K562 (cell line): Measurements from ENCODE around the gene LSM4. TPM values are rescaled to one million over a fixed set of nuclear protein-coding genes. Genes with fewer than 3 reads are reported as not detected.

Experiments used
- ATF1 ChIP-seq, 2 experiments: fragments of 450-650 bp in 1 of 2; IDR thresholded peaks; 2 replicates each; pipeline ENCODE4 v1.6.1; 2016; ENCODE audit warnings: missing compliant biosample characterization in 1 of 2, missing genetic modification characterization in 1 of 2
- E2F4 ChIP-seq: sonication (generic); formaldehyde crosslinking; IDR thresholded peaks from 2 replicates; pipeline ENCODE4 v1.8.0; 2022; ENCODE audit warnings: mild to moderate bottlenecking, low read depth, missing genetic modification reagents
- ELK3 ChIP-seq: fragments of 450-650 bp; formaldehyde crosslinking; IDR thresholded peaks from 2 replicates; pipeline ENCODE4 v1.4.0; 2020; ENCODE audit warnings: mild to moderate bottlenecking
- FOXK2 ChIP-seq, 2 experiments: fragments of 450-650 bp; IDR thresholded peaks in 1 of 2; conservative IDR thresholded peaks in 1 of 2; 2 replicates each; pipeline ENCODE4 v1.6.1; 2016; ENCODE audit warnings: low read depth in 2 of 2, mild to moderate bottlenecking in 1 of 2
- HOXB6 ChIP-seq: fragments of 250-450 bp; sonication (Bioruptor Pico); IDR thresholded peaks from 2 replicates; pipeline ENCODE4 v1.5.1; 2022; ENCODE audit warnings: mild to moderate bottlenecking, borderline replicate concordance
- IRF9 ChIP-seq: fragments of 450-650 bp; IDR thresholded peaks from 2 replicates; pipeline ENCODE4 v1.6.1; 2016; ENCODE audit warnings: missing biosample characterization, missing genetic modification characterization
- SREBF1 ChIP-seq: fragments of 150-350 bp; IDR thresholded peaks from 2 replicates; pipeline ENCODE4 v1.6.1; 2014; ENCODE audit warnings: antibody characterized with exemption, low read depth, low read length, borderline replicate concordance
- STAT5A ChIP-seq: IDR thresholded peaks from 2 replicates; pipeline ENCODE4 v1.6.1; 2012; ENCODE audit warnings: low read length, inconsistent platforms, borderline replicate concordance
- TBL1XR1 ChIP-seq, 2 experiments: IDR thresholded peaks; 2 replicates each; pipeline ENCODE4 v1.6.1; 2012; ENCODE audit warnings: improper control_type of control experiment in 2 of 2, low read length in 2 of 2, mild to moderate bottlenecking in 1 of 2
- ZBTB11 ChIP-seq, 3 experiments: fragments of 200-800 bp in 1 of 3; fragments of 250-450 bp in 1 of 3; fragments of 450-650 bp in 1 of 3; sonication (Bioruptor Pico) in 1 of 3; sonication (Bioruptor generic) in 1 of 3; formaldehyde crosslinking in 1 of 3; IDR thresholded peaks; 2 replicates each; pipeline versions ENCODE4 v1.6.1 to v1.8.0; 2016 to 2022; ENCODE audit warnings: mild to moderate bottlenecking in 2 of 3, missing genetic modification characterization in 2 of 3, missing compliant biosample characterization in 1 of 3, moderate library complexity in 1 of 3
- ZNF282 ChIP-seq: sonication (generic); formaldehyde crosslinking; IDR thresholded peaks from 2 replicates; pipeline ENCODE4 v1.8.1; 2023; ENCODE audit warnings: missing genetic modification reagents
- ZNF639 ChIP-seq, 2 experiments: fragments of 200-800 bp in 1 of 2; sonication (Bioruptor generic) in 1 of 2; sonication (generic) in 1 of 2; formaldehyde crosslinking in 1 of 2; IDR thresholded peaks in 1 of 2; conservative IDR thresholded peaks in 1 of 2; 2 replicates each; pipeline versions ENCODE4 v1.5.0 to v1.6.1; 2016 to 2020; ENCODE audit warnings: missing compliant biosample characterization in 1 of 2, missing genetic modification characterization in 1 of 2, missing genetic modification reagents in 1 of 2
- polyA plus RNA-seq, 8 experiments: library from polyadenylated mRNA; depleted of rRNA in 4 of 8; stranded (reverse) in 5 of 8; unstranded in 3 of 8; fragments of >200 nt; fragmentation: Nextera tagmentation in 2 of 8; fragmentation: Illumina TruSeq in 1 of 8; extraction: Ambion mirVana in 2 of 8; extraction: Trizol in 1 of 8; gene quantifications; 2 replicates each; pipeline versions ENCODE4 v1.2.1 to v1.2.3, GENCODE V29; 2011 to 2014; ENCODE audit warnings: inconsistent platforms in 1 of 8, missing spikeins in 1 of 8
- total RNA-seq, 7 experiments: library from RNA; depleted of rRNA in 6 of 7; stranded (reverse); fragments of >200 nt in 6 of 7; fragmentation: Illumina TruSeq in 2 of 7; extraction: Trizol in 2 of 7; gene quantifications; 2 replicates each; pipeline versions ENCODE4 v1.2.1 to v1.2.3, GENCODE V29; 2011 to 2021; ENCODE audit warnings: low replicate concordance in 1 of 7

LSM4 gene
- total and polyA plus RNA-seq, 9 of the 15 experiments (the other 6 are each of a cell fraction or from before 2014, with no cell fraction given): 11.9 to 763 (median 202) TPM

GRCh38 chr19:18322759-18323460 lies at the start of gene LSM4 (continued):
- TF ChIP-seq E2F4 (CRISPR knock-in tag) (peak; percentile 92), ATF1 (CRISPR knock-in tag; IDR thresholded peaks at IDR 0.05) (no peak), ATF1 (tag; IDR thresholded peaks at IDR 0.05) (peak; percentile 85), ZNF639 (CRISPR knock-in tag; conservative IDR thresholded peaks at IDR 0.05 in 1 of 2, IDR thresholded peaks at IDR 0.05 in 1 of 2) (peak in 1 of 2 experiments; percentile 87; a peak in 2 of 4 replicates), FOXK2 (conservative IDR thresholded peaks at IDR 0.05 in 1 of 2, IDR thresholded peaks at IDR 0.05 in 1 of 2; ENCODE audit: low read depth in 2 of 2) (0 out of 4 replicates have a peak, but pooled peaks of 1 of the 2 experiments have one; percentile 9), IRF9 (tag) (no peak), SREBF1 (no peak), HOXB6 (no peak), ZBTB11 (CRISPR knock-in tag; IDR thresholded peaks at IDR 0.05) (peak in 2 of 3 experiments; percentile 81 to 92; a peak in 5 of 6 replicates), TBL1XR1 (IDR thresholded peaks at IDR 0.05; ENCODE audit: low read length in 2 of 2) (peak in 1 of 2 experiments; percentile 19; a peak in 1 of 4 replicates), ELK3 (CRISPR knock-in tag) (no peak), ZNF282 (CRISPR knock-in tag) (no peak), STAT5A (no peak)
